Stimulated activated CD4-positive, alpha-beta T cell treated with anti-CD3 and anti-CD28 coated beads, Interleukin-15, amount 100 ng/mL, for 24 hours (primary cell): Measurements from ENCODE around the gene SPINK1.
A peak's percentile ranks its signal among the peaks of the same experiment; 100 is the strongest.
"Not testable (repeated sequence)": the region's sequence is repeated elsewhere in the genome, so short reads cannot be mapped to it uniquely, and the experiment has no call there.

Experiments
- DNase-seq: peaks from one replicate; pipeline ENCODE4 v3.0.0-alpha.2; 2020

Gene SPINK1

GRCh38 chr5:147831465-147831864 is at the start of gene SPINK1:
SPINK1 (minus strand) TSS chr5:147831671; CDS start chr5:147831577, 94 bp downstream.
- DNase-seq = no peak

GRCh38 chr5:147880487-147880886 is 49.0 kb upstream of the SPINK1 start:
- no peak for DNase-seq

GRCh38 chr5:147879784-147880183 is 48.3 kb upstream of the SPINK1 start:
- DNase-seq = no peak

GRCh38 chr5:147878066-147878759 is 46.7 kb upstream of the SPINK1 start, which contains the start of gene SCGB3A2:
SCGB3A2 (plus strand) TSS chr5:147878711; CDS start chr5:147878804, 93 bp downstream.
- no peak for DNase-seq

GRCh38 chr5:147876626-147877025 is 45.2 kb upstream of the SPINK1 start:
- no peak for DNase-seq

- no peak for DNase-seq
Observed at GRCh38 chr5:147876141-147876540, 44.7 kb upstream of the SPINK1 start.

GRCh38 chr5:147874910-147875367 is 43.5 kb upstream of the SPINK1 start:
- DNase-seq = no peak

- not testable (repeated sequence) for DNase-seq
Observed at GRCh38 chr5:147874118-147874875, 42.8 kb upstream of the SPINK1 start.

- DNase-seq = not testable (repeated sequence)
Observed at GRCh38 chr5:147872744-147873435, 41.4 kb upstream of the SPINK1 start.

GRCh38 chr5:147871980-147872549 is 40.6 kb upstream of the SPINK1 start:
- DNase-seq = not testable (repeated sequence)

- not testable (repeated sequence) for DNase-seq
Observed at GRCh38 chr5:147869892-147870291, 38.4 kb upstream of the SPINK1 start.

GRCh38 chr5:147869112-147869511 is 37.6 kb upstream of the SPINK1 start:
- DNase-seq = no peak

GRCh38 chr5:147863454-147864158 is 32.1 kb upstream of the SPINK1 start:
- DNase-seq = no peak

- DNase-seq = no peak
Observed at GRCh38 chr5:147860641-147861025, 29.2 kb upstream of the SPINK1 start.

GRCh38 chr5:147859962-147860640 is 28.6 kb upstream of the SPINK1 start:
- DNase-seq = no peak

GRCh38 chr5:147858565-147858964 is 27.1 kb upstream of the SPINK1 start:
- no peak for DNase-seq

GRCh38 chr5:147857302-147858129 is 26.0 kb upstream of the SPINK1 start:
- DNase-seq = peak; percentile 57

GRCh38 chr5:147856801-147857200 is 25.3 kb upstream of the SPINK1 start:
- no peak for DNase-seq

GRCh38 chr5:147855774-147856069 is 24.3 kb upstream of the SPINK1 start:
- no peak for DNase-seq

GRCh38 chr5:147854894-147855773 is 23.7 kb upstream of the SPINK1 start:
- no peak for DNase-seq
